Large intestine (tissue), 12 donors: ENCODE data around the gene NXF1. TPM values are rescaled to one million over a fixed set of nuclear protein-coding genes. Genes with fewer than 3 reads are reported as not detected.

Source experiments
- DNase-seq, 2 donors: peaks; one replicate each; pipeline versions ENCODE4 v3.0.0 to v3.0.0-alpha.2; 2013
- H3K27ac ChIP-seq: one replicate; pipeline ENCODE4 v1.5.1; 2013; ENCODE audit warnings: low read length
- H3K27me3 ChIP-seq: 2 replicates; pipeline ENCODE4 v1.6.1; 2013; ENCODE audit warnings: low read length; ENCODE audit not compliant: control insufficient read depth, insufficient read depth
- H3K36me3 ChIP-seq: 2 replicates; pipeline ENCODE4 v1.6.1; 2013; ENCODE audit warnings: low read length; ENCODE audit not compliant: control insufficient read depth, insufficient read depth
- H3K4me1 ChIP-seq: one replicate; pipeline ENCODE4 v1.6.1; 2013; ENCODE audit warnings: low read length; ENCODE audit not compliant: control insufficient read depth, insufficient read depth
- H3K4me3 ChIP-seq: one replicate; pipeline ENCODE4 v1.5.1; 2013; ENCODE audit warnings: low read length
- H3K9me3 ChIP-seq: one replicate; pipeline ENCODE4 v1.6.1; 2013; ENCODE audit warnings: mild to moderate bottlenecking, low read depth, low read length, moderate library complexity; ENCODE audit not compliant: control insufficient read depth
- WGBS: methylation state at CpG from one replicate; pipeline ENCODE4 v1.1.5; 2013; ENCODE audit warnings: low lambda C conversion rate; ENCODE audit not compliant: insufficient coverage; 5-methylcytosine and 5-hydroxymethylcytosine counted together
- long read RNA-seq, 11 donors: transcript quantifications; one replicate each; lab custom pipeline, GENCODE V29; 2026
- polyA plus RNA-seq: library from polyadenylated mRNA; unstranded; fragments of 120-200 nt; gene quantifications from one replicate; pipeline ENCODE4 v1.2.1, GENCODE V29; 2013

Gene NXF1
- polyA plus RNA-seq = 89.3 TPM
- long read RNA-seq, donor 1, full-length matches to known transcripts = 6 of 6 reads
- long read RNA-seq, donor 1, partial matches to known transcripts = 0 of 6 reads
- long read RNA-seq, donor 1, other reads (novel, unspliced or antisense) = 0 of 6 reads
- long read RNA-seq, donor 2, full-length matches to known transcripts = 7 of 15 reads
- long read RNA-seq, donor 2, partial matches to known transcripts = 8 of 15 reads
- long read RNA-seq, donor 2, other reads (novel, unspliced or antisense) = 0 of 15 reads
- long read RNA-seq, donor 3 = 0 reads
- long read RNA-seq, donor 4 = 0 reads
- long read RNA-seq, donor 5, full-length matches to known transcripts = 5 of 5 reads
- long read RNA-seq, donor 5, partial matches to known transcripts = 0 of 5 reads
- long read RNA-seq, donor 5, other reads (novel, unspliced or antisense) = 0 of 5 reads
- long read RNA-seq, donor 6, full-length matches to known transcripts = 5 of 10 reads
- long read RNA-seq, donor 6, partial matches to known transcripts = 5 of 10 reads
- long read RNA-seq, donor 6, other reads (novel, unspliced or antisense) = 0 of 10 reads
- long read RNA-seq, donor 7, full-length matches to known transcripts = 5 of 5 reads
- long read RNA-seq, donor 7, partial matches to known transcripts = 0 of 5 reads
- long read RNA-seq, donor 7, other reads (novel, unspliced or antisense) = 0 of 5 reads
- long read RNA-seq, donor 8, transcript NXF1-201 (21 exons, 2,346 nt) = major isoform, 6 of 26 reads
- long read RNA-seq, donor 8, partial matches to known transcripts = 19 of 26 reads
- long read RNA-seq, donor 8, other reads (novel, unspliced or antisense) = 0 of 26 reads
- long read RNA-seq, donor 9, full-length matches to known transcripts = 8 of 13 reads
- long read RNA-seq, donor 9, partial matches to known transcripts = 5 of 13 reads
- long read RNA-seq, donor 9, other reads (novel, unspliced or antisense) = 0 of 13 reads
- long read RNA-seq, donor 10, full-length matches to known transcripts = 10 of 10 reads
- long read RNA-seq, donor 10, partial matches to known transcripts = 0 of 10 reads
- long read RNA-seq, donor 10, other reads (novel, unspliced or antisense) = 0 of 10 reads
- long read RNA-seq, donor 11, full-length matches to known transcripts = 3 of 3 reads
- long read RNA-seq, donor 11, partial matches to known transcripts = 0 of 3 reads
- long read RNA-seq, donor 11, other reads (novel, unspliced or antisense) = 0 of 3 reads

- Histone ChIP-seq H3K4me1 (peaks cover 4% of the 10 kb centered on the region), H3K4me3 (peak within 1 kb of the TSS; percentile 67), H3K9me3 (no peaks in the 10 kb centered on the region), H3K27me3 (no peaks in the 10 kb centered on the region), H3K36me3 (peaks cover 36% of the 10 kb centered on the region), H3K27ac (peak within 1 kb of the TSS; percentile 69)
- no CpG with 5 or more reads among the region's 77 CpGs for WGBS
- peak; percentile 96 to 97 for DNase-seq
Observed at GRCh38 chr11:62805076-62805892, at the start of gene NXF1. Gene NXF1 (minus strand): TSS chr11:62805440. CDS start chr11:62805356, 84 bp downstream.

GRCh38 chr11:62854013-62854824, 49.0 kb upstream of the NXF1 start:
- DNase-seq = no peak
- H3K9me3 ChIP-seq = no peaks in the 10 kb centered on the region
- peaks cover 26% of the 10 kb centered on the region for H3K36me3 ChIP-seq
- no peaks in the 10 kb centered on the region for H3K27me3 ChIP-seq
- no peak overlapping the region for H3K27ac ChIP-seq
- peak overlapping the region; percentile 92 for H3K4me3 ChIP-seq
- no CpG with 5 or more reads among the region's 8 CpGs for WGBS
- H3K4me1 ChIP-seq = peaks cover 13% of the 10 kb centered on the region

- WGBS = 20% methylated on average over 2 of the region's 7 CpGs
- DNase-seq = no peak
- Histone ChIP-seq H3K4me1 (peaks cover 13% of the 10 kb centered on the region), H3K27me3 (no peaks in the 10 kb centered on the region), H3K27ac (no peak overlapping the region), H3K4me3 (peak overlapping the region; percentile 92), H3K36me3 (peaks cover 26% of the 10 kb centered on the region), H3K9me3 (no peaks in the 10 kb centered on the region)
Observed at GRCh38 chr11:62853279-62853965, 48.2 kb upstream of the NXF1 start.

- H3K4me1 ChIP-seq = peaks cover 13% of the 10 kb centered on the region
- H3K36me3 ChIP-seq = peaks cover 26% of the 10 kb centered on the region
- no peaks in the 10 kb centered on the region for H3K9me3 ChIP-seq
- H3K4me3 ChIP-seq = no peak overlapping the region
- H3K27ac ChIP-seq = no peak overlapping the region
- DNase-seq = no peak
- no peaks in the 10 kb centered on the region for H3K27me3 ChIP-seq
Observed at GRCh38 chr11:62852523-62853188, 47.4 kb upstream of the NXF1 start.

- H3K4me1 ChIP-seq = peaks cover 13% of the 10 kb centered on the region
- peaks cover 26% of the 10 kb centered on the region for H3K36me3 ChIP-seq
- H3K27ac ChIP-seq = no peak overlapping the region
- no CpG with 5 or more reads among the region's 3 CpGs for WGBS
- DNase-seq = no peak
- H3K27me3 ChIP-seq = no peaks in the 10 kb centered on the region
- no peak overlapping the region for H3K4me3 ChIP-seq
- no peaks in the 10 kb centered on the region for H3K9me3 ChIP-seq
Observed at GRCh38 chr11:62851807-62852522, 46.7 kb upstream of the NXF1 start.

GRCh38 chr11:62850911-62851806, 45.9 kb upstream of the NXF1 start:
- H3K4me3 ChIP-seq = no peak overlapping the region
- no peak overlapping the region for H3K27ac ChIP-seq
- no peaks in the 10 kb centered on the region for H3K9me3 ChIP-seq
- peaks cover 13% of the 10 kb centered on the region for H3K4me1 ChIP-seq
- no peaks in the 10 kb centered on the region for H3K27me3 ChIP-seq
- 72% methylated on average over 3 of the region's 15 CpGs for WGBS
- H3K36me3 ChIP-seq = peaks cover 26% of the 10 kb centered on the region
- no peak for DNase-seq

GRCh38 chr11:62847767-62848314, 42.6 kb upstream of the NXF1 start:
- no peaks in the 10 kb centered on the region for H3K27me3 ChIP-seq
- no peak for DNase-seq
- no peaks in the 10 kb centered on the region for H3K9me3 ChIP-seq
- no CpG with 5 or more reads among the region's 1 CpG for WGBS
- H3K4me3 ChIP-seq = no peak overlapping the region
- no peak overlapping the region for H3K27ac ChIP-seq
- H3K4me1 ChIP-seq = peaks cover 1% of the 10 kb centered on the region
- peaks cover 11% of the 10 kb centered on the region for H3K36me3 ChIP-seq
